Measurements from ENCODE around the gene DUSP16.
"Not testable (repeated sequence)": the region's sequence is repeated elsewhere in the genome, so short reads cannot be mapped to it uniquely, and the experiment has no call there.

DUSP16 gene

DNA sequence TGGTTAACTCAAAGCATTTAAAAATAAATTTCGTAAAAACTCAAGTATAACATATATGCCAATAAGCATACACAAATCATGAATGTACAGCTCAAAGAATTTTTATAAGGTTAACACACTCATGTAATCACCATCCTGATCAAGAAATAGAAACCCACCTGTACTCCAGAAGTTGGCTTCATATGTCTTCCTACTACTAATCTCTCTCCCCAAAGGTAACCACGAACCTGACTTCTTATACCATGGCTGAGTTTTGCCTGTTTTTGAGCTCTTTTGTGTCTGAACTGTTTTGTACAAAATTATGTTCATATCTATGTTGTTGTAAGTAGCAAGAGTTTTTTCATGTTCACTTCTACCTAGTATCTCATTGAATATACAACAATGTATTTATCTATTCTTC lies 18.7 kb downstream of the DUSP16 start:
- no peak for DNase-seq

DNA sequence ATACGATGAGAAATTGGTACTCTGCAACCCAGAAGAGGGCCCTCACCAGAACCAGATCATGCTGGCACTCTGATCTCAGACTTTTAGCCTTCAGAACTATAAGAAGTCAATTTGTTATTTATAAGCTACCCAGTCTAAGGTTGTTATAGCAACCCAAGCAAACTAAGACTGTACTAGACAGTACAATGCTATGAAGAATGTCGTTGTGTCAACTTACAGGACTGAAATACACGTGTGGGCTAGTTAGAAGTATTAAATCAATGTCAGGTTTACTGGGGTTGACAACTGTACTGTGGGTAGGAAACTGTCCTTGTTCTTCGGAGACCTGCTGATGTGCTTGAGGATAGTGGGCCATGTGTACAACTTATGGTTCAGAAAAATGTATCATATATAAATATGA lies 19.7 kb downstream of the DUSP16 start:
- no peak for DNase-seq

DNA sequence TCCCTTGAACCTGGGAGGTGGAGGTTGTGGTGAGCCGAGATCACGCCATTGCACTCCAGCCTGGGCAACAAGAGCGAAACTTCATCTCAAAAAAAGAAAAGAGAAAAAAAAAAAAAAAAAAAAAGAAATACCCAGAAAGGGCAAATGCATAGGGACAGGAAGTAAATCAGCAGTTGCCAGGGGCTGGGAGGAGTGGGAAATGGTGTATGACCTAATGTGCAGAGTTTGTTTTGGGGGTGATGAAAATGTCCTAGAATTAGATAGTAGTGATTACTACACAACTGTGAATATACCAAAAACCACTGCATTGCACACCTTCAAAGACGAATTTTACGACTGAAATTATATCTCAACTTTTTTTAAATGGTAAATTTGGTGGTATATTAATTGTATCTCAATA lies 20.4 kb downstream of the DUSP16 start:
- DNase-seq = no peak

DNA sequence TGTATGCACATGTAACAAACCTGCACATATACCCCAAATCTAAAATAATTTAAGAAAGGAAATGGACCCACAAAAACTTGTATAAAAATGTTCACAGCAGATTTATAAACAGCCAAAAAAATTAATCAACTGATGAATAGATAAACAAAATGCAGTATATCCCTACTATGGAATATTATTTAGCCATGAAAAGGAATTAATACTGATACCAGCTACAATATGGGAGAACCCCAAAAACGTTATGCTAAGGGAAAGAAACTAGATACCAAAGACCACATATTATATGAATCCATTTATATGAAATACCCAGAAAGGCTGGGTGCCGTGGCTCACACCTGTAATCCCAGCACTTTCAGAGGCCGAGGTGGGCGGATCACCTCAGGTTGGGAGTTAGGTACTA lies 20.9 kb downstream of the DUSP16 start:
- DNase-seq = no peak

DNA sequence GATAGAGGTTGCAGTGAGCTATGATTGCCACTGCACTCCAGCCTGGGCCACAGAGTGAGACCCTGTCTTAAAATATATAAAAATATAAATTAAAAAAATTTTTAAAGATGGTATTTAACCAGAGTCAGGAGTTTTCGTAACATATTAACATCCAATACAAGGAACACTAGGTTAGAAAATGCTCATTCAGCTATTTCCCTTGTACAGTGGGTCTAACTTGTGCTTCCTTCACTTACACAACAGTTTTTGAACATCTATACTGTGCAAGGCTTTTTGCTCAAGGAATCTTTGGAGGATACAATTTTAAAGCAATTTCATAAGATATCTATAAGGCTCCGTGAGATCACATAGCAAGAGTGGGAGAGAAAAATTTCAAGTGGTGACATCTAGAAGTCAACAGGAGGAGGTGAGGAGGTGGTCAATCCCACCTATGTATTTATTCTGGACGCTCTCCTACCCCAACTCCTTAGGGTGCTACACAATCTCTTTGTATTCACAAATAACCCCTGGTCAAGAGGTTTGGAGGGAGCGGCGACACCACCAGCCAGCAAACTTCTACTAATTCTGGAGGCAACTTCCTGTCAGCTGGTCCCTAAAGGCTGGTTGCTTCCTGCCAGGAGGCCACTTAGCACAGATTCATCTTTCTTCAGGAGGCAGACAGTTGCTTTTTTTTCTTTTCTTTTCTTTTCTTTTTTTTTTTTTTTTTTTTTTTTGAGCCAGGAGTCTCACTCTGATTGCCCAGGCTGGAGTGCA lies 22.2 kb downstream of the DUSP16 start:
- DNase-seq = no peak

DNA sequence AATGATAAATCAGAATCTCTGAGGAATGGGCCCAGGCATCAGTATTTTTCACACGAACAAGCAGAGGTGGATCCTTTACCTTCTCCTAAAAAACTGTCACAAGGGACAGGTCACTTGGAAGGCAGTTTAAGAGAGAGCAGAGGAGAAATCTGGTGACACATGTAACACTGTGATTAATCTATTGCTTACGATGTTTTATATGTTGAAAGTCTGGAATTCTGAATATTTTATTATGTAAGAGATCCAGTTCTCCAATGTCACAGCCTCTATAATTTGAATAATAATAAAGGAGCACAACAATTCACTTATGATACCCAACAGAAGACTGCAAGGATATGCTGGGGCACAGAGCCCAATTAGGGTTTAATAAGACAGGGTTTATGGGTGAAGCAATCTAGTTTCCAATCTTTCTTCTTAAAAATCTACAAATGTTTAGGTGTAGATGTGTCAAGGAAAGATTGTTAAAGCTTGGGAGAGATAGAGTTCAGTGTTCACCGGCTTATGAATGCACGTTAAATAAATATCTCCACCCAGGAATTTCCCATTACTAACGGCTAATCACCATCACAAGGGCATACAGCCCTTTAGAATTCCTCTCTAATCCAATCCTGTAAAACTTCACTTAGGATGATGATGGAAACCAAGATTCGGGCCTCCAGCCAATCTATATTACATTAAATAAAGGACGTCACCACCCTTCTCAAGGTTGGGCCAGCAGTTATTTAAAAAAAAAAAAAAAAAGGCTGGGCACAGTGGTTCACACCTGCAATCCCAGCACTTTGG lies 23.4 kb downstream of the DUSP16 start:
- DNase-seq = no peak

DNA sequence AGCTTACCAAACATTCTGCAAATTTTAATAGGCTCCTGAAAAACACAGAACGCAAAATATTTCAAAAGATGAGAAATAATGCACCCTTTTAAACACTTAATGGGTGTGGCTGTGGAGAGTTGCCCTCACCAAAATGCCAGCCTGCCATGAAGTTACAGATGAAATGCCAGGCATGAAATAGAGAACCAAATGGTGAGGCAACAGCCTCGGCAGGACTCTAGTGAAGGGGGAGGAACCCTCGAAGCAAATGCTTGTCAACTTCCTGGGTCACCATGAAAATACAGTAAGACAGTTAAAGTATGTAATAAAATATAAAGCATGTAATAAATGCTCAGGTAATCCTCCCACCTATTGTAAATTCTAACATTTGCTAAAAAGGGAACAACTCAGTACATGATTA lies 24.1 kb downstream of the DUSP16 start:
- no peak for DNase-seq

DNA sequence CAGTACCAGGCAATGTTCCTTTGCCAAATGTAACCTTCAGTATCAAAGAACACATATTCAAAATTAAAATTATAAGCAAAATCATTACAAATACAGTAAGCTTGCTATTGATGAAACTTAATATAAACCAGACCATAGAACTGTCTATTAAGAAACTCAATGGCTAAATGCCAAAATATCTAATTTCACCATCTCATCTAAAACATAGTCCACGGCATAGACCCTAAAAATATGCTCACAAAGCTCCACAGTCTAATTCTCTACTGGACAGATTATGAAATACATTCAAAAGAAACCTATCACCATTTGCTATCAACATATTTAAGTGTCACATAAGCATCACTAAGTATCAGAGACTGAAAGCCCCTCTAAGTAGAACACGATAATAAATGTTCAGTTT lies 25.2 kb downstream of the DUSP16 start:
- no peak for DNase-seq

DNA sequence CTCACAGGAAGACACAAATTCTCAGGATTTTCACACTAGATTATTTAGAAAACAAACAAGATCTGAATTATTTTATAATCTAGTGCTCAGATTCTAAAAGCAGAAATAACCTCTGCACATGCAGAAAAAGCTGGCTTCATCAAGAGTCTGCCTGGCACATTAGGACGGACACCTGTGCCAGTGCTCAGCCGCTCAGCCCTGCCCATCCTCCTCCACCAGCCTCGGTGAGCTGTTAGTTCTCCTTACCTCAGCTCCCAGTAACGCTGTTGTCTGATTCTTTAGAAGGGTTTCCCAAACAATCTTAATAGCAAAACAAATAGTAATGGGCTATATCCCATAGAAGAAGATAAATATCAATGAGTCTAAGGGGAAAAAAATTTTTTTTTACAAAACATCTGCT lies 27.7 kb downstream of the DUSP16 start:
- no peak for DNase-seq

DNA sequence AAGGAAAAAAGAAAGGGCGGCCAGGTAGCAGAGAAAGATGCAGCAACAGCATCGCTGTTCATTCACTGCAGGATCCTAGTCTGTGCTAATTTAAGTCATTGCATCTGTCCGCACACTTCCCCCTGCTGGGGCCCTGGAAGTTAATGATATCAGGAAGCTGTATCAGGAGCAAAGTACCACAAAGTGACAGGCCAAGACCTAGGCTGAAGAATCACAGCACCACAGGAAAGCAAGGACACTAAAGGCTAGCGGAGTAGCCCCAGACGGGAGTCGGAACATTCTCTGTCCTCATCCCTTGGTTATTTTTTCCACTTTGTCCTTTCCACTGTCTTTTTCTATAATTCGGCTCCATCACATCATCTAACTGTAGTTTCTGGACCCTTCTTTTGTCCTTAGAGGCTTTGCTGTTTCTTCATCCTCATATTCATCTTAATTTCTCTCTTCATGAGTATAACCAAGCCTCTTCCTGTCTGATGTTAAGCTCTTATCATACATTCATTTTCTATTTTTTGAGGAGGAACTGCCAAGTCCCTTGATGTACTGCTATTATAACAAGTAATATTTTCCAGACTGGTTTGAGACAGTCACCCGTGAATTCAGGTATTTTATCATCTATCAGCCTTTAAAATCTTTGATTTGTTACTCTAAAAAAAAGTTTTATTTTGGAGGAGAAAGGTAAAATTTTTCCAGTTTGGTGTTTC lies 28.3 kb downstream of the DUSP16 start:
- DNase-seq = no peak

DNA sequence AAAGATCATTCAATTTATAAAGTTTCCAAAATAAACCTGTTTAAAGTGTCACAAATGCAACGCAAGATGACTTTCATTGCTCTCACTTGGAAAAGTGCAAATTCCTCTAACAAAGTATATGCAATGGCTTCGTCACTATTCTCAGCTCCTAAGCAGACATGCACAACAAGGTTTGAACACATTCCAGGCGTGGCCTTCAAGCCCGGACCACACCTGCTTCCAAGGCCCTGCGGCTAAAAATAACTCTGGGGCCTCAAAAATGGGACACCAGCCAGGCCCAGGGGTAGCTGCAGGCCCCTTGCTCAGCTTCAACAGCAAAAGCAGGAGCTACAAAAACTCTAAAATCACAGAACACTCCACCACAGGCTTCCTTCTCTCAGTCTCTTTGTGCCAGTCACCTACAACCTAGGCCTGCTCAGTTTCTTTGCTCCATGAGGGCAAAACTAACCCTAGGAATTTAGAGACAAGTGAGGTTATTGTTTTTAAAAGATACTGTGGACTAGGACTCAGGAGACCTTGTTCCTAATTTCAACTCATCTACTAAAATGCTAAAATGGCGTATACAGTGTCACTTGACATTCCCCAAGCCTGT lies 29.3 kb downstream of the DUSP16 start:
- DNase-seq = no peak

DNA sequence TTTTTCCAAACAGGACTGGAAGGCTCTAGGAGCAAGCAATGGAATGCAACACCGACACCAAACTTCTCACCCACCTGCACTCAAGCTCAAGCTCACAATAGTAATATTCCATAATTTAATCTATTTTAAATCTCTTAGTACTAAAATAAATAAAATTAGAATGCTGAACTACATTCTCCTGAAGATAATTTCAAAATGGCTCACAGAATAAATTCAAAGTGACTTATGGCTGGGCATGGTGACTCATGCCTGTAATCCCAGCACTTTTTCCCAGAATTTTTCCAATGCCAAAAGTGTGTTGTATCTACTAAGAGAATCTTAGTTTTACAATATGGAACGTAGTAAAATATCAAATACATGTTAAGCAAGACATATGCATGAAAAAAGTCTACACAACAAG lies 31.5 kb downstream of the DUSP16 start:
- DNase-seq = no peak

DNA sequence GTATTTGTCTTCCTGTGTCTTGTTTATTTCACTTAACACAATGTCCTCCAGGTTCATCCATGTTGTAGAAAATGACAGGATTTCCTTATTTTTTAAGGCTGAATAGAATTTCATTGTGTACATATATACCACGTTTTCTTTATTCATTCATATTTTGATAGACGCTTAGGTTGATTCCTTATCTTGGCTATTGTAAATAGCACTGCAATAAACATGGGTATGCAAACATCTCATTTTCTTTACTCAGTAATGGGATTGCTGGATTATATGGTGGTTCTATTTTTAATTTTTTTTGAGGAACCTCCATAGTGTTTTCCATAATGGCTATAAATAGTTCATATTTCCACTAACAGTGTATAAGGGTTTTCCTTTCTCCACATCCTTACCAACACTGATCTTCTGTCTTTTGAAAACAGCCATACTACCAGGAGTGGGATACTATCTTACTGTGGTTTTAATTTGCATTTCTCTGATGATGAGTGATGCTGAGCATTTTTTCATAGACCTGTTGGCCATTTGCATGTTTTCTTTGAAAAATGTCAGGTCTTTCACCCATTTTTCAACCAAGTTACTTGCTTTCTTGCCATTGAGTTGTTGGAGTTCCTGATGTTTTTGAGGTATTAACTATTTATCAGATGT lies 32.8 kb downstream of the DUSP16 start:
- DNase-seq = no peak

DNA sequence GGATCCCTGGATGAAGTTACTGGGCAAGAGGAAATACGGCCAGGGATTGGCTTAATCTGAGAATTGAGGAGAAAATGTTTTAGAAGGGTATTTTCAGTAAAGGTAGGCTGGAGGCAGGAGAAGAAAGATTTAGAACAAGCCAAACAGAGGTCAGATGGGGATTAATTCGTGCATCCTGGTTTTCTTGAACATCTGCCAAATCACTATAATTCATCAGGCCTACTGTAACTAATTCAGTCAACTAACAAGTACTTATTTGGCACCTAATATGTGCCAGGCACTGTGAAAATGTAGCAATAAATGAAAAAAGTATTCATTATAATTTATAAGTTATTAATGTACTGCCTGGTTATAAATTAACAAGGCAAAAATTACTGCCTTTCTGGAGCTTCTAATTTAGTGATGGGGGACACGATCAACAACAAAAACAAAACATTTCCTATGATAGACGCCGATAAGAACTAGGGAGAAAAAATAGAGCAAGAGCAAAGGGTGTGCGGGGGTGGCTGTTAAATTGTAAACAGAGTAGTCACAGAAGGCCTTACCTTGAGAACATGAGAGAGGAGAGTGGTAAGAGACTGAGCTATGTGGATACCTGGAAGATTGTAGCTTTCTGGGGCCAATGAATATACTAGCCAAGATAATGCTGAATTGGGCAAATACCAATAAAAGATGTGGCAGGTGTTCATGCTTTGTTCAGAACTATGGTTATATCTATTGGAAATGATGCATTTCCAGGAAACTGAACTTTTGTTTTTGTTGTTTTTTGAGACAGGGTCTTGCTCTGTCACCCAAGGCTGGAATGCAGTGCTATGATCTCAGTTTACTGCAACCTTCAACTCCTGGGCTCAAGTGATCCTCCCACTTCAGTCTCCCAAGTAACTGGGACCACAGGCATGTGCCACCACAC lies 34.0 kb downstream of the DUSP16 start:
- DNase-seq = peak; percentile 4 to 66

DNA sequence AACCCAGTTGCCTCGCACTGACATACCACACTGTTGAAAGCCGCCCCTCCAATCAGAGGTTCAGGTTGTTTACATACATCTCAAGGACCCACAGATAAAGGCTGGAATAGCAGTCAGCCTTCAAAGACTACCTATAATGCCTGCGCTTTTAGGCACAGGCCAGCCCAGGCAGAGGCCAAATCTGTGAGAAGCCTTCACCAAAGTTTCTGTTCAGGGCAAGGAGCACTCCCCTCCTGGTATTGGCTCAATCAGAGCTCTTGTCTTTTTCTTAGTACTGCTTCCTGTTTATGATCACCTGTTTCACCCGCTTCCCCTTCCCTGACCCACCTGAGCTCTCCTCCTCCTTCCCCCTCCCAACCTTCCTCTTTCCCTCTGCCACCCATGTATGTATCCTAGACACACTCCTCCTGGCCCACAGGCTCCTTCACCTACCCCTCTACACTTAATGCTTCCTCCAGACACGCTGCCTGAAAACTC lies 34.8 kb downstream of the DUSP16 start:
- DNase-seq = peak; percentile 29 to 62

DNA sequence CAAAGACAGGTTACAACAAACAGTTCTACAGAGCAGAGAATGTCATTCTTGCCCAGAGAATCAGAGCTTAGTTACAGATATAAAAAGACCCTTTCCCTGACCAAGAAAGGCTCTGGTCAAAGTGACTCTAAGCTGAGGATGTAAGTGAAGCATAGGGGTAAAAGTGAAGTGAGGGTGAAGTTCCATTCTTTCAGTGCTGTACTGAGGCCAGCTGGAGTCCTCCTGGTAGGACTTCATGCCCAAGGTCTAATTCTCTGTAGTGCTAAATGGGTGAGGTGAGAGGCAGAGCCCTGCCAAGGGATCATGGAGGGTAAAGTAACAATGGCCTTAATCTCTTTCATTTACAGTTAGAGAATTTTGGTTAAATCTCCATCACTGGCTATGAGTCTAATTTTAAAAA lies 38.5 kb downstream of the DUSP16 start:
- no peak for DNase-seq

DNA sequence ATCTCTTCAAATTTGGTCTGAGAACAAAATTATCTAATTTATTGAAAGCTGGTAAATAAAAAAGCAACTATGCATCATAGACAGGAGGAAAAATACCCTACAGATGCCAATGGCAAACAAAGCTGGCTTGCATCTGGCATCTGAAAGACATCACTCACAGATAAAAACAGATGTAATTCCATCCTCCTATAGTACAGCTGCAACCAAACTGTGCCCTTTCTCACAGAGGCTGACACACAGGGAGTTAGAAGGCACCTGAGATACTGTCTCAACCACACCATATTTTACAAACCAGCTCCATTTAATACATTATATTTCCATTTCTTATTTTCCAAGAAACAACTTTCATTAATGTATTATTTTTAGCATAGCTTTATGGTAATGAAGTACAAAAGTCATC lies 39.4 kb downstream of the DUSP16 start:
- no peak for DNase-seq

DNA sequence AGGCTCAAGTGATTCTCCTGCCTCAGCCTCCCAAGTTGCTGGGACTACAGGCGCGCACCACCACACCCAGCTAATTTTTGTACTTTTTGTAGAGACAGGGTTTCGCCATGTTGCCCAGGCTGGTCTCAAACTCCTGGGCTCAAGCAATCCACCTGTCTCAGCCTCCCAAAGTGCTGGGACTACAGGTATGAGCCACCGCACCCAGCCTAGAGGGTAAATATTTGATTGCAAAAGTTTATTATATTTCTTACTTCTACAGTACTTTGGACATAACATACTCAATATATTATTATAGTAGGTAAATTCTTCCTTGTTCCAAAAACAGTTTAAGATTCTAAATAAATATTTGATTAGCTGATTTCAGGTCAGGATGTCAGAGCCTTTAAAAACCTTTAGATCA lies 40.0 kb downstream of the DUSP16 start:
- DNase-seq = not testable (repeated sequence)

DNA sequence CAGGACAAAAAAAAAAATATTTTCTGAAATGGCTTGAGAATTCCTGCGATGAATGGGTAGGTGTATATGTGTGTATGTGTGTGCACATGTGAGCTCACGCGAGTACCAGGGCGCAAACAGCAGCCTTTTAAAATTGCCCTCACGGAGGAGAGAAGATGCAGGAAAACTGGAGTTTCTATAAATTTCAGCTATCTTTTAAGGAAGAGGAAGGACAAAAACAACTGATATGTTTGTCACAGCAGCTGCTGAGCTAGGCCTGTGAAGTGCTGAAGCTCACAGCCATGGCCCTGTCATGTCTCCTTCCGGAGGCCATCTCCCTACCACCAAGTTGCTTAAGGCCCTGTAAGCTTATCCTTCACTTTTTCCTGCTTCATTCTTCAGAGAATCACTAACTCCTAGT lies 40.8 kb downstream of the DUSP16 start:
- DNase-seq = no peak

DNA sequence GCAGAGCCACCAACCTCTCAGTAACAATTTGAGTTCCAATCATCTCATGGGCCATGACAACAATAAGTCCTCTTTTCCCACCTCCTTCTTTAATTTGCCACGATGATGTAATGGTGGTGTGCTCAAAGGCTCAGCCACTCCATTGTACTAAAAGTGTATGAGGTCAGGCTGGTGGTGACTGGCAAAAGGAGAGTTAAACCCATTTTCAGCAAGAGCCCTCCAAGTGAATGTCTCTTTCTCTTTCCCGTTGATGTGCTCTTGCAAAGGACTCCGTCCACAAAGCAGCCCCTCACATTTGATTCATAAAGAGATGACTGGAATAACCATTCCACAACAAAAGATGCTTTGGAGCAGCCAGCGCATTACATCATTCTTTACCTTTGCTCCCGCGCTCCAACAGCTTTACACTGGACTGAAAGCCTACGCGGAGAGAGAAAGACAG lies 41.6 kb downstream of the DUSP16 start:
- DNase-seq = no peak

DNA sequence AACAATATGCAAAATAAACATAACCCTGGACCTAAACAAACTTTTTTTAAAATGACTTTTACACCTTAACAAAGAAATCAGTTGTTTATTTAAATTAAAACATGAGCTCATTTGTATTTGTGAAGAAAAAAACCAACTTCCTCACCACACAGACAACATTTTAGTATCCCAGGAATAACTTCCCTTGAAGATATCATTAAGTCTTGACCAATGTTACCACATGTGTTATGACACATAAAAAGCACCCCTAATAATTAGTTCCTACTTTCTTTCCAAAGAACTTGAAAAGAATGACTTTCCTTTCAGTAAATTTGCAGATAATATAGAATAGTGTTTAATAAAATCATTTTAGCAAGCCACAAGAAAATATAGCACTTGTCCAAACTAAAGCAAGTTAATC lies 42.4 kb downstream of the DUSP16 start:
- DNase-seq = no peak
